DND-41 (cell line): Measurements from ENCODE around the gene ABHD6.
A peak's percentile ranks its signal among the peaks of the same experiment; 100 is the strongest.

Experiments used
- CTCF ChIP-seq: IDR thresholded peaks from 2 replicates; pipeline ENCODE4 v1.5.1; 2012; ENCODE audit warnings: borderline replicate concordance, low read length, moderate library complexity, mild to moderate bottlenecking; ENCODE audit not compliant: poor library complexity, severe bottlenecking; ENCODE audit errors: extremely low read depth
- EZH2 ChIP-seq: IDR thresholded peaks from 3 replicates; pipeline ENCODE4 v1.6.1; 2012; ENCODE audit warnings: borderline replicate concordance, low read depth, mild to moderate bottlenecking, moderate library complexity, low read length, inconsistent platforms; ENCODE audit not compliant: severe bottlenecking

- TF ChIP-seq CTCF (peak; percentile 98), EZH2 (no peak)
Observed at GRCh38 chr3:58305882-58306711, 68.5 kb downstream of the ABHD6 start, which contains the start of the genes HTD2 and RPP14.
